ENCODE results near the gene CST7.

Gene CST7

DNA sequence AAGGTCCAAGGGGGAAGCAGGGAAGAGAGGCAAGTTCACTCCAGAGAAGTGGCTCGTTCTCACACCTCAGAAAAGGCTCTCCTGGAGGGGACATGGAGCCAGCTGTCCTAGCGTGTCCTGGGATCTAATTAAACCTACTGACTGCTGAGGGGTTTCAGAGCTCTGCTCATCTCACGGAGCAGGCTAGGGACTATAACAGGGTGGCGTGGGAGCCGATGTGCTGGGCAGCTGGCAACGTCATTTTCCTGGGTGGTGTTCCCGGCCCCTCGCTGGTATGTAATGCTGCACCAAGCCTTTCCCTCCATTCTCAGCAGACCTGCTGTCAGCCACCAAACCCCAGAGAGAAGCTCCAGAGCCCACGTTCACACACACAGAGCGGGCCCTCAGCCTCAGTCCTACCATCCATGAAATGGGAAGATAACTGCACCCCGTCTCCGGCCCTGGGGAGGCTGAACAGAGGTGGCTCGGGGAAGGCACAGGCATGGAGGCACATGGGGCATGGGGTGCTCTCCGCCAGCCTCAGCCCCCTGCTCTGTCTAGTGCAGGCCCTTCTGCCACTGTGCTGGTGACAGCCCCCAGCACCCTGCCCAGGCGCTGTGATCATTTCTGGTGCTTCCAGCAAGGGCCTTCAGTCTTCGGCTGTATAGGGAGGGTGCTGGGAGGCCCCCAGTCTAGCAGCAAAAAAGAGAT, 1.9 kb downstream of the CST7 start:
- DNase-seq = no peak

DNA sequence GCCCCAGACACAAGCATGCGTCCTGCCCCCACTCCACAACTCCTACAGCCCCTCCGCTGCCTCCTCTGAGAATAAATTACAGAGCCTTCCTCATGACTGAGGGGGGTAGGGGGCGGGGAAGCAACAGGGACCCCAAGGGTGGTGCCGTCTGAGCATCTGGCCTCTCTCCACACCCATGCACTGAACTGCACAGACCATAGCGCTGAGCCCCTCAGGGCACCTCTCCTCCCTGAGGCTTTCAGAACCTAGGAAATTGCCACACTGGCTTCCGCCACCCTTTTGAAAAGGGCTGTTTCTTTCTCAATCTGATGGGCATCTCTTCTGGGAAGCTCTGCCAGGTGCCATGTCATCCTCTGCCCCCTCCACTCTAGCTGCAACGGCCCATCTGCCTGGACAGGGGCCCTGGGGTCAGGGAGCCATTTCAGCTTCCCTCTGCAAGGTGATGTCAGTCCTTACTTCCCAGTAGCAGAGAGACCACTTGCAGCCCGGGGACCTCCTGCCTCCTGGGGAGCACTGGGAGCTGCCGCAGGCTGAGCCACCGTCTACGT, 2.5 kb downstream of the CST7 start:
- no peak for DNase-seq

DNA sequence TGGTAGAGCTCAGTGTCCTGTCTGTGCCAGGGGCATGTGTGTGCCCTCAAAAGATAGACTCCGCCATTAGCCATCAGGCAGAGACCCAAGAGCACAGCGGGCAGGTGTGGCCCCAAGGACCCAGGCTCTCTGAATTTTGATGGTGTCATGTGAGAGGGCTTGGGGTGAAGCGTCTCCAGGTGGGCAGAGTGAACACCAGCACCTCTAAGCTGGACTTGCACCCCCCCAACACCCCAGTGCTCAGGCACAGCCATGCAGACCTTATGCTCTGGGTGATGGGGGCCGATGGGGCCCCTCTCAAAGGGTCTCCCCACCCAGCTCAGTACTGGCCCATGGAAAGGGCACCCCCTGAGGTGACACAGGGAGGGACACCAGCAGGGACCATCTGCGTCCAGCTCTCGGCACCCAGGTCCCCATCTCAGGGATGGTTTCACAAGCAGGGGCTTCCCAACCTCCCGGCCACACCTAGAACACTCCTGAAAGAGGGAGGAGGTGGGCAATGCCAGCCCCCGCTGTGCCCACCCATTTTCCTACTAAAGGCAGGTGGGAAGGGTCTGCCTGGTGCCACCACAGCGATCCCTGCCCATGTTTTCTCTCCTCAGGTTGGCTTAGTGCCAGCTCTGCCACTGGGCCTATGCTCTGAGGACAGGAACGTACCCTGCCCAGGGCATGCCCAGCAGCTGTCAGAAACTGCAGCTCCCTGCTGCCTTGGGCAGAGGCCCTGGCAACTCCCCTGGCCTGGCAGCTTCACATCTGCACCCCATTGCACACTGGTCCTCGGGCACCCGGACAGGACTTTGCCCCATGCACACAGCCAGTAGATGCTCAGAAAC, 3.5 kb downstream of the CST7 start:
- DNase-seq = no peak

DNA sequence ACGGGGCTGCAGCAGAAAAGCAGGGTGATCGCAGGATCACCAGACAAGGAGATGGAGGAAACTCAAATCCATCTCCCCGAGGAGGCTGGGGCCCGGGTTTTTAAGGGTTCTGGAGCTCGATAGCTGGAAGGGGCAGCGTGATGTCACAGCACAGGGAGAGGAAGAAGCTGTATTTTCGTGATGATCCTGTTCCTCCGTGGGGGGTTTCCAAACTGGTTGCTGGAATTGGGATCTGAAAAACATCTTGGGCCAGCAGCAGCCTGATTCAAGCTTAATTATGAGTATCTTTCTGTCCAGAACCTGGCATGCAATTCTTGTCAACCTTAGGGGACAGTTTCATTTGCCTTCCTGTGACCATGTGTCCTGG, 4.1 kb downstream of the CST7 start:
- no peak for DNase-seq

DNA sequence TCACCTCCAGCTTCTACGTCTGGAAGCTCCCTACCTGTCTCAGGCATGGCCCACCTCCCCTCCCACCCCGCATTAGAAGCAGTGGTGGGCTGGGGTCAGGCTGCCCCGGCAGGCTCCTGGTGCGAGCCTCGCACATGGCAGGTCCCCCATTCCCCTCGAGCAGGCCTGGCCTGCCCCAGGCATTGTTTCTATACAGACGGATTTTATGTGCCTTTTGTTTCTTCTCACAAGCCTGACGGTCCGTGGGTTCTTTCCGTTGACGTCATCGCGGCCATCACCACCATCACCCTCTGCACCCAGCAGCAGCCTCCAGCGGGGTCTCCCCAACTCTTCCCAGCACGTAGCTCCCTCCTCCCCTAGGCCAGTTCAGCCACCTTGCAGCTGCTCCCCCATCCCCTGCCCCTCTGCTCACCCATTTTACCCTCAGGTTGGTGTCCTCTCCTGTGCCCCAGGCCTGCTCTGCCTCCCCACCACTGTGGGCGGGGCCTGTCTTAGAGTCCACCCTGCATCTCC, 4.6 kb downstream of the CST7 start:
- no peak for DNase-seq

DNA sequence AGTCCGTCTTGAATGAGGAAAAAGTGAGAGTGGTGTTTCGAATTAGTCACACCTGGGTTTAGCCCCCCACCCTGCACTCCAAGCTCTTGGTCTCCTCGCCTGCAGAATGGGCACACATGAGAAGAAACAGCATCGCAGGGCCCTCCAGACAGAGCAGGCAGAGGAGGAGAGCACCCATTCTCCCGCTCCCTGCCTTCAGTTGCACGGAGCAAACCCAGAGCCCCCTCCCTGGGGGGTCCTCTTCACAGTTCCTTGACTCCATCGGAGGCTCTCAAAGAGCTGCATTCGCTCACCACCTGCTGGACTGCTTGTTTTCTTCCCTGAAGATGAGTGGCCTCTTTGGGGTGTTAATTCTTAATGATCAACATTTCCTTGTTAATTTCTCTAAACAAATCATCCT, 5.1 kb downstream of the CST7 start:
- no peak for DNase-seq

DNA sequence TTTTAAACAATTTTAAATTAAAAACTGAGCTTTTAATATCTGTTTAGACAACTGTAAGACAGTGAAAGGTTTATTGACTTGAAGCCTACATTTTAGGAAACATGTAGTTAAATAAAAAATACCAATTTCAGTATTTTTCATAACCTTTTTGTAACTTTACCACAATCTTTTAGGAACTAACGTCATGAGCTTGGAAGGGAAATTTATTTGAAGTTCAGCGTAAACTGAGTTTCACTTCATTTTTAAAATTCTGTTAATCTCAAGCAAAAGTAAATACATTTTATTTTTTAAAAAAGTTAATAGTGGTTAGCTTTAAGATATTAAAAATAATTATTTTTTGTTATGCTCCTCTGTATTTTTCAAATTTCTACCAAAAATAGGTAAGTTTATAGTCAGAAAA, 5.5 kb downstream of the CST7 start:
- no peak for DNase-seq

DNA sequence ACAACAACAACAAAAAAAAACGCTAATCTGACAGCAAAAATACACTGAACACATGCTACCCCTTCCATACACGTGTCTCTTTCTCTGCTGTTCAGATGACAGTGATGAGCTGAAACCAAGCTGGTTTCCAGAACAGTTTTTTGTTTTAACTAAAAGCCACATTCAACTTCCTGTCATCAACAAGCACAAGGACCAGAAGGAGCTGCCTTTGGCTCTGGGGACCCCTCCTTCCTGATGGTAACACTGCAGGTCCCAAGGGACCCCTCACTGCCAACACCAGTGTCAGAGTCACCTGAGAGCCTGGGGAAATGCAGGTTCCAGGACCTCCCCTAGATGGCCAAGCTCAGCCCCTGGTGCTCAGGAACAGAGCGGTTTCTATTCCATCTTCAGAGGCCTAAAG, 6.0 kb downstream of the CST7 start:
- DNase-seq = no peak

DNA sequence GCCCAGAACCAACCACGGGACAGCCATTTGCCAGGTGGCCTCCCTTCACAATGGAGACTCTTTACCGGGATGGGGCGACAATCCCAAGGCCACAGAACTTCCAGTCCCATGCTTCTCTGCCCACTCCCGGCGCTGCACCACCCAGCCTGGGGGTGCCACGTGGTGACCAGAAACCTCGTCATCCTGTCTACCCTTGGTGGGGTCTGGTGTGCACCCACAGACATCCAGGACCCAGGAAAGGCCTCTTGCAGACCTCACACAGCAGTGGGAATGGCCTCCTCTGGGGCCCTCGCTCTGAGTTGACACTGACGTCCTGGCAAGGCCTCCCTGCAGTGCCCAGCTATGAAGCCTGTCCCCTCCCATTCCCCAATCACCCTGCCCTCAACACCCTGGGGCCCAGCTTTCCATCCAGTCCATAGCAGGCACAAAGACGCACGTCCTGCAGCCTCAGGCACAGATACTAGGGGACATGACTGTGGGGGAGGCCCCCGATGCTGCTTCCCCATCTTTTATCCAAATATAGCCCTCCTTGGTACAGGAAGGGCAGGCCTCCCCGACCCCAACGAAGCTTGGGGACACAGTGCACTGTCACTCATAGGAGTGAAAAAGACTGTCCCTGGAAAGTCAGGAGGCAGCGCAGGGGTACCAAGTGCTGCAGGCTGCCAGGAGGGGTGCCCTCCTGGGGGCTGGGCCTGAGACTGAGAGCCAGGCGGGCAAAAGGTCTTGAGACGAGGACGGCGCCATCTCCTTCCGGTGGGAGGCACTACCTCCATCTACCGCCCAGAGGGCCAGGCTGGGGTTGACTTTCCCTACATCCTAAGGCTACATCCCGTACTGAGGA, 7.2 kb downstream of the CST7 start:
- DNase-seq = no peak

DNA sequence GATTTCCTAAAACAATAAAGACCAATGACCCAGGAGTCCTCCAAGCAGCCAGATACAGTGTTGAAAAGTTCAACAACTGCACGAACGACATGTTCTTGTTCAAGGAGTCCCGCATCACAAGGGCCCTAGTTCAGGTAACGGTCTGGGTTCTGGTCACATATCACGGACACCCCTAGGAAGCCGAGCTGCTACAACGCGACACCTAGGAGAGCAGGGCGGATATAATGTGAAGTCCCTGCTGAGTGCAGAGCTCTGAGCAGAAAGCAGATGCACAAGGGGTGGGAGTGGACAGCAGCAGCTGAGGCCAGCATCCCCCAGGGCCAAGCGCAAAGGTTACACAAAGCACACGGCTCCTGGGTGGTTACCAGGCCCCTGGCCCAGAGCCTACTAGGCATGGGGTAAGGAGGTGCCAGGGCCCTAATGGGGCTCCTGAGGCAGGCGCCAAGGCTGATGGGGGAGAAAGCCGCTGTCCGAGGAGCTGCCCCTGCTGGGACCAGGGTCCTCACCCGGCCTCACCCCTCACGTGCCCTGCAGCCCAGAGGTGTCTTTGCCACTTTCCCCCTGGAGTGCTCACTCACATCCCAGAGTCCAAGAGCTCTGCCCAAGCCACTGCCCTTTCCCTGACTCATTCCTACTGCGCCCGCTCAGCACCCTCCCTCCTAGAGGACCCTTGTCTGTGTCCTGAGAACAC, 8.4 kb downstream of the CST7 start:
- DNase-seq = no peak

DNA sequence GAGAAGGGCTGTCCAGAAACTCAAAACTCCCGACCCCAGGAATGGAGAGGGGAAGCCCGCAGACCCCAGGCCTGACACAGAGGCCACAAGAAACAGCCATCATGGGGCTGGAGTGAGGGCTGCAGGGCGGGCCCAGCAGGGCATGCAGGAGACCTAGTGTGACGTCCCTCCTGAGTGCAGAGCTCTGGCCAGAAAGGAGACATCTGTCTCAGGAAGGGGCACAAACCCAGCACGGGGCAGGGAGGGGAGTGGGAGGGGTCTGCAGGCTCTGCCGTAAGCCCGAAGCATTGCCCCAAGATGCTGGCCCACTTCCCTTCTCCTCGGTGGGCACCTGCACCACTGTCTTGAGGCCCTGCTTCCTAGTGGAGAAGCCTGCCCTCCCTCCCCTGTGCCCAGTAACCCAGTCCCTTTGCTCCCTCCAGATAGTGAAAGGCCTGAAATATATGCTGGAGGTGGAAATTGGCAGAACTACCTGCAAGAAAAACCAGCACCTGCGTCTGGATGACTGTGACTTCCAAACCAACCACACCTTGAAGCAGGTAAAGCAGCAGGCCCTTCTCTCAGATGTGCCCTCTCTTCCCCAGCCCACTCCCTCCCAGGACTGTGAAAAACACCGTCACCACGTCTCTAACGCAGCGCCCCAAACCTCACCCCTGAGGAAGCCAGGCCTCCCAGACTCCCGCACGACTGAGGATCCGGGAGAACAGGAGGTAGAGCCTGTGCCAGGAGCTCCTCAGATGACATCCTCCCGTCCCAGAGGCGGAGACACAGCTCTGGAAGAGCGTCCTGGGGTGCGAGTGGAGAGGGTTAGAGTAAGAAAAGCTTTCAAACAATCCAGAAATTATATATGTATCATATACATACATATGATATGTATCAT, 9.7 kb downstream of the CST7 start:
- DNase-seq = no peak

DNA sequence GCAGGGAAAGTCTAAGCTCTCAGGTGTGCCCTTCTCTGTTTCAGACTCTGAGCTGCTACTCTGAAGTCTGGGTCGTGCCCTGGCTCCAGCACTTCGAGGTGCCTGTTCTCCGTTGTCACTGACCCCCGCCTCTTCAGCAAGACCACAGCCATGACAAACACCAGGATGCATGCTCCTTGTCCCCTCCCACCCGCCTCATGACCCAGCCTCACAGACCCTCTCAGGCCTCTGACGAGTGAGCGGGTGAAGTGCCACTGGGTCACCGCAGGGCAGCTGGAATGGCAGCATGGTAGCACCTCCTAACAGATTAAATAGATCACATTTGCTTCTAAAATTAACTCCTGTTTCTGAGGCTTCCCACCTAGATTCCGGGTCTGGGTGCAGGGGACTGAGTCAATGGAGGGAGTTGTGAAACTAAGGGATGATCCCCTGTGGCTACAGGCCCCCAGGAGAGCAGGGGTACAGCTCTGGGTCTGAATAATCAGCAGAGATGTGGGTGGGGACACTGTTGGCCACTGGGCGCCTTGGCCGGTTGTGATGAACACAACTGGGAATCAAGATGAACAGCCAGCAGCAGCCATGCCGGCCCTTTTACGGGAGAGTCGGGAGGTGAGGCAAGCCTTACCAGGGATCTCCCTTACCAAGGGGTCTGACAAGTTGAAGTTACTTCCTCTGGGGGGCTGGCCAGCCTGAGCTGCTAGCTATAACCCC, 10.7 kb downstream of the CST7 start:
- no peak for DNase-seq

DNA sequence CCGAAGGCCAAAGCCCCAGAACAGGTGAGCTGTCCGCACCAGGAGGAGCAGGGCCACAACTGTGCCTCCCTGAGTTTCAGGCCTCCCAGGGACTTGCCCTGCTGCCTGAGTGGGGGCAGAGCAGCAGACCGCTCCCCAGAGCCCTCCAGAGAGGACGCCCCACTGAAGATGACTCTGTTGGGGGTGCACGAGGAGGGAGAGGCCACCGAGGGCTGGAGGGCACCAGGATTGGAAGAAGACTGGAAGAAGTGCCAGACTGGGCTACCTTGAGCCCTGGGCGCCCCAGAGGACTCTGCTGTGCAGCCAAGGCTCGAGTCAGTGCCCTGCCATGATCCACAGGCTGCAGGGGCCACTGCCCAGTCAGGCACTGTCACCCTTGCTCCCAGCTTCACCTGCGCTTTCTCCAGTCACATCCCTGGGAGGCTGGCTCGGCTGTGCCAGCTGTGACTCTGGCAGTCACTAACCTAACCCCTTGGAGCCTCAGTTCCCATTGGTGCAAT, 11.3 kb downstream of the CST7 start:
- no peak for DNase-seq

DNA sequence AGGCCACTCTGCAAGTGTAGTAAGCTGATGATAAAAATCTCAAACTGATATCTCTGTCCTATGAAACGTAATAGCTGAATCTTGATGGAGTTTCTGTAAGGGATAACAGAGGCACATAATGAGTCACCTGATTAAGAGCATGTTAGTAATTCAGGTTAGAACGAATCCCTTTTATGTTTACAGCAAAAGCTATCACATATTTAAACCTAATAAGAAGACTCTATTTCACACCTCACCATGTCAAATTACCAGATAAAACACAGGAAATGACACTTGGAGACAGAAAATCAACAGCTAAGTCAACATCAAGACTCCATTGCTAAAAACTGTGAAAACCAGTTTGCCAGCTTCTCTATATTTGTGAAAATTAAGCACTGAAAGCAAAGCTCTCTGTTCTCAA, 11.8 kb downstream of the CST7 start:
- no peak for DNase-seq

DNA sequence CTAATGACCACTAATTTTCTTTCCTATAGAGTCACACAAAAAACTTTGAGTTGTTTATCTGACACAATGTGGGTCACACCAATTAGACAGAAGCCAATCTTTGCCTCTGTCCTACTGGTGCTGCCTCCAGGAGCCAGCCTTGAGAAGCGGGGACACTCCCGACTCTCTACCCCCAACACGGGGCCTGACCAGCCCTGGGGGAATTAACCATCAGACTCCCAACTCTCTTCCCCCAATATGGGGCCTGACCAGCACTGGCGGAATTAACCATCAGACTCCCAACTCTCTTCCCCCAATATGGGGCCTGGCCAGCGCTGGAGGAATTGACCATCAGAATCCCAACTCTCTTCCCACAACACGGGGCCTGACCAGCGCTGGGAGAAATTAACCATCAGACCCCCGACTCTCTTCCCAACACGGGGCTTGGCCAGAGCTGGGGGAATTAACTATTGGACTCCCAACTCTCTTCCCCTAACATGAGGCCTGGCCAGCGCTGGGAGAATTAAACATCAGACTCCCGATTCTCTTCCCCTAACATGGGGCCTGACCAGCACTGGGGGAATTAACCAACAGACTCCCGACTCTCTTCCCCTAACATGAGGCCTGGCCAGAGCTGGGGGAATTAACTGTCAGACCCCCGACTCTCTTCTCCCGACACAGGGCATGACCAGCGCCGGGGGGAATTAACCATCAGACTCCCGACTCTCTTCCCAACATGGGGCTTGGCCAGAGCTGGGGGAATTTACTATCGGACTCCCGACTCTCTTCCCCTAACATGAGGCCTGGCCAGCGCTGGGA, 12.5 kb downstream of the CST7 start:
- no peak for DNase-seq

DNA sequence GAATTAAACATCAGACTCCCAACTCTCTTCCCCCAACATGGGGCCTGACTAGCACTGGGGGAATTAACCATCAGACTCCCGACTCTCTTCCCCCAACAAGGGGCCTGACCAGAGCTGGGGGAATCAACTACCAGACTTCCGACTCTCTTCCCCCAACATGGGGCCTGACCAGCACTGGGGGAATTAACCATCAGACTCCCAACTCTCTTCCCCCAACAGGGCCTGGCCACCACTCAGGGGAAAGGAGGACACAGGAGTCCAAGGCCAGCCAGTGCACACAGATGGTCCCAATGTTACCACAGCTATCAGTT, 13.1 kb downstream of the CST7 start:
- no peak for DNase-seq

DNA sequence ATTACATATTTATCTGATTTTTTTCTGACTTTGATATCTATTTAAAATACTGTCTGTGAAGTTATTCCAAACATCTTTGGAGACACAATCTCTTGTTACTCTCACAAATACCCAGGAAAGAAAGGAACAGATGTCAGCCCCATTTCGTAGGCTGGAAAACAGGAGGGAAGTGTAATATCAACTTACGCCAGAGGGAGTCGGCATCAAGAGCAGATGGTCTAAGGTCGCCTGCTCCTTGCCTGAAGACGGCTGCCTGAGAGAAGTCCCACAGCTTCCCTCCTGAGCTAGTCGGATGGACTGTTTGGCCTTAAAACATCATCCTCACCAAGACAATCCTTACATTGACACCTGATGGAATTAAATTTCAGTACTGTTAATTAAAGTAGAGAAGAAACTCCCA, 13.4 kb downstream of the CST7 start:
- DNase-seq = no peak

DNA sequence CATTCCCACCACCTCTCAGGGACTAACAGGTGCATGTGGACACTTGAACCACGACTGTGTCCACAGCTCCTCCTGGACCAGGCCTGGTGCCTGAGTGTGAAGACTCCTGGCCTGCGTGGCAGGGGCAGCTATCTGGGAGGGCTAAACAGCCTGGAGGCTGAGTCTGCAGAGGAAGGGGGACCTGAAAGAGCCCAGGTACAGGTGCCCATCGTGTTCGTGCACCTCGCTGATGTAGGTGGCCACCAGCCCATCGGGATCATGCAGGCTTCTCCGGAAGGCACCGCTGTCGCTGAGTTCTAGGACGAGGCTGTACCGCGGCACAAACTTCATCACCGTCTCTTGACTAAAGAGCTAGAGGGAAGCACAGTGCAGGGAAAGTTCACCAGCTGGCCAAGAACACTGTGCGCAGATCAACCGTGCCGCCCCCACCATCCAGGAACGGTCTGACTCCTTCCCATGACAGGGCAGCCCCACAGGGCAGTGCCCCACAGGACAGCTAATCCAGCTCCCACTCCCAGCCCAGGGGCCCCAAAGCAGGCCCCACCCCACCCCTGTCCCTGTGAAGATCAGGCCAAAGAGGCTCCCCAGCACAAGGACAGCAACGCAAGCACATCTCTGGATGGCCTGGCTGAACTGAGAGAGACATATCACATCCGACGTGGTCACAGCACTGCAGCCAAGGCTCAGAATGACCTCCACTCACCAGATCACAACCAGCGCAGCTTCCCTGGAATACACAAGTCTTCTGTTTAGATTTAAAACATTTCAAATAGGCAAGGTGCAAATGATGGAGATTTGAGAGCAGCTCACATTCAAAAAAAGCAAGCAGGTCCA, 14.8 kb downstream of the CST7 start:
- no peak for DNase-seq

DNA sequence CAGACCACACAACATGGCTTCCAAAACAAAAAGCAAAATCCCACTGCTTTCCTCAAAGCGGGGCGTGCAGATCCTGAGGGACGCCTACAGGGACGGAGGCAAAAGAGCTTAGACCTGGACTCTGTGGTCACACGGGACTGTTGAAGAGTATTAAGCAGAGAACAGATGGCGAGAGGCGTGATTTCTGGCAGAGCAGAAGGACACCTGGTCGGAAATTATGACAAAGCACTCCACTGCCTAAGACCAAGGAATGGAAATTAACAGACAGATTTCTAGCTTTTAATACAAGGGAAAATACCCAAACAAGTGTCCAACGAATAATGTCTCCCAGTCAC, 15.4 kb downstream of the CST7 start:
- DNase-seq = no peak
